ENCODE results near the gene MT3.

DNA sequence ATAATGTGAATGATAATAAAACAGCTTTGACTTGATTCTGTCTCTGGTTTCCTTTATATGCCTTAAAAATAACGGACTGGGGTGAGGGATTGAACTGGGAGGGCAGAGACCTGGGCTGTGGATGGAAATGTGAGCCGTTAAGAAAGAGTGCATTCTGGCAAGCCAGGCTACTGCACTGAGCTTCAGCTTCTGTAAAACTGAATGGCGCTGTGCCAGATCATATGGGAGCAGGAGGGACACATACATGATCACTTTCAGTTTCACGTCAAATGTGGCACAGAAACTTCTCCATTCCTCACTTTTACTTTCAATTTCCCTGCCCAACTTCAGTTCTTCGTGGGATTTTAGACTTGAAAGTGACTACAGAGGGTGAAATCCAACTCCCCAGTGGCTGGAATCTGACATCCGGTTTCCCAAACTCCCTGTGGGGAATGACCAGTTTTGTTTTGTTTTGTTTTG lies 20.2 kb downstream of the MT3 start:
- TF ChIP-seq SMC3 (IDR thresholded peaks at IDR 0.05; ENCODE audit: low read depth, low read length), result no peak
- TF ChIP-seq, protein P1, sequence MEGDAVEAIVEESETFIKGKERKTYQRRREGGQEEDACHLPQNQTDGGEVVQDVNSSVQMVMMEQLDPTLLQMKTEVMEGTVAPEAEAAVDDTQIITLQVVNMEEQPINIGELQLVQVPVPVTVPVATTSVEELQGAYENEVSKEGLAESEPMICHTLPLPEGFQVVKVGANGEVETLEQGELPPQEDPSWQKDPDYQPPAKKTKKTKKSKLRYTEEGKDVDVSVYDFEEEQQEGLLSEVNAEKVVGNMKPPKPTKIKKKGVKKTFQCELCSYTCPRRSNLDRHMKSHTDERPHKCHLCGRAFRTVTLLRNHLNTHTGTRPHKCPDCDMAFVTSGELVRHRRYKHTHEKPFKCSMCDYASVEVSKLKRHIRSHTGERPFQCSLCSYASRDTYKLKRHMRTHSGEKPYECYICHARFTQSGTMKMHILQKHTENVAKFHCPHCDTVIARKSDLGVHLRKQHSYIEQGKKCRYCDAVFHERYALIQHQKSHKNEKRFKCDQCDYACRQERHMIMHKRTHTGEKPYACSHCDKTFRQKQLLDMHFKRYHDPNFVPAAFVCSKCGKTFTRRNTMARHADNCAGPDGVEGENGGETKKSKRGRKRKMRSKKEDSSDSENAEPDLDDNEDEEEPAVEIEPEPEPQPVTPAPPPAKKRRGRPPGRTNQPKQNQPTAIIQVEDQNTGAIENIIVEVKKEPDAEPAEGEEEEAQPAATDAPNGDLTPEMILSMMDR (IDR thresholded peaks at IDR 0.05), result peak; percentile 33

Measured in SK-N-SH (cell line).